ENCODE results near the gene NEURL3. TPM values are rescaled to one million over a fixed set of nuclear protein-coding genes. Genes with fewer than 3 reads are reported as not detected.
A peak's percentile ranks its signal among the peaks of the same experiment; 100 is the strongest.

Gene NEURL3
- total and polyA plus RNA-seq, 2 experiments from 2014 or later = 1.8 to 8.1 TPM

DNA sequence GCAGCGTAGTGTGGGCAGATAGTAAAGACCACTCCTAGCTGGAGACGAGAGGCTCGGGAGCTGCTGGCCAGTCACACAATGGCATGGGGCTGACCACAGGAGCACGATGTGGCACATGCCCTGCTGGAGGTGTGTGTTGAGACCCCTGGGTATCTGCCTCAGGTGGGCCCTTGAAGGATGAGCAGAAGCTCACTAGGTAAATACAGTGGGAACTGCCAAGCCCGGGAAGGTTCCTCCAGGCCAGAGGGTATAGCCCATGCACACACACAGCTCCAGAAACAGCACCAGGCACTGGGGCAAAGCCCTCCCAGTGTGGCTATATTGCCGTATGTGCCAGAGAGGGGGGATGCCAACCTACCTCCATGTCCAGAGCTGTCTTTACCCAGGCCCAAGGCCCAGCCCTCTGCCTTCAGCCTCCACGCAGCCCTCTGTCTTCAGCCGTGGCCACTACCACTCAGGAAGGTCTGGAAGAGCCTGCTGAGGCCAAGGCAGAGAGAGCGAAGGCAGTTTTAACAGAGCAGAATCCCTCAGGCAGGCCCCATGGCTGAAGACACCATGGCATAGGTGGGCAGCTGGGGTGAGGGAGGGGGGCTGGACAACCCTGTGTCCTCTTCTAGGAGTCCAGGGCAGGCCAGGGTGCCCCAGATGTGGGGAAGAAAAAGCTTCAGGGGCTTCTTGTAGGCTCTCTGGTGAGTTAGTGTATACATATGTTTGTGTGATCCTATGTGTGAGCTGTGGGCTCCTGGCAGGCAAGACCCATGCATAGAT, 24.4 kb upstream of the NEURL3 start:
- H3K4me2 ChIP-seq = no peak overlapping the region
- no peaks in the 10 kb centered on the region for H4K20me1 ChIP-seq (ENCODE audit: insufficient read depth, poor library complexity, severe bottlenecking)
- H3K4me1 ChIP-seq (ENCODE audit: insufficient read depth) = peaks cover 26% of the 10 kb centered on the region
- H3K9me2 ChIP-seq (replicated peaks; ENCODE audit: insufficient read depth) = no peaks in the 10 kb centered on the region
- TF ChIP-seq, protein P1, sequence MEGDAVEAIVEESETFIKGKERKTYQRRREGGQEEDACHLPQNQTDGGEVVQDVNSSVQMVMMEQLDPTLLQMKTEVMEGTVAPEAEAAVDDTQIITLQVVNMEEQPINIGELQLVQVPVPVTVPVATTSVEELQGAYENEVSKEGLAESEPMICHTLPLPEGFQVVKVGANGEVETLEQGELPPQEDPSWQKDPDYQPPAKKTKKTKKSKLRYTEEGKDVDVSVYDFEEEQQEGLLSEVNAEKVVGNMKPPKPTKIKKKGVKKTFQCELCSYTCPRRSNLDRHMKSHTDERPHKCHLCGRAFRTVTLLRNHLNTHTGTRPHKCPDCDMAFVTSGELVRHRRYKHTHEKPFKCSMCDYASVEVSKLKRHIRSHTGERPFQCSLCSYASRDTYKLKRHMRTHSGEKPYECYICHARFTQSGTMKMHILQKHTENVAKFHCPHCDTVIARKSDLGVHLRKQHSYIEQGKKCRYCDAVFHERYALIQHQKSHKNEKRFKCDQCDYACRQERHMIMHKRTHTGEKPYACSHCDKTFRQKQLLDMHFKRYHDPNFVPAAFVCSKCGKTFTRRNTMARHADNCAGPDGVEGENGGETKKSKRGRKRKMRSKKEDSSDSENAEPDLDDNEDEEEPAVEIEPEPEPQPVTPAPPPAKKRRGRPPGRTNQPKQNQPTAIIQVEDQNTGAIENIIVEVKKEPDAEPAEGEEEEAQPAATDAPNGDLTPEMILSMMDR (IDR thresholded peaks at IDR 0.05; ENCODE audit: poor library complexity) = no peak
- TF ChIP-seq EZH2 (IDR thresholded peaks at IDR 0.05; ENCODE audit: borderline replicate concordance) = no peak
- no peak for TF ChIP-seq EZH2phosphoT487 (IDR thresholded peaks at IDR 0.05; ENCODE audit: low read depth, severe bottlenecking, unreplicated experiment)
- WGBS (ENCODE audit: low lambda C conversion rate, missing lambda C conversion rate) = 91% methylated on average over 9 of the region's 9 CpGs
- H2AFZ ChIP-seq = no peak overlapping the region
- H3K27ac ChIP-seq = no peak overlapping the region
- H3K36me3 ChIP-seq (replicated peaks; ENCODE audit: insufficient read depth, low read depth) = no peaks in the 10 kb centered on the region
- no peak overlapping the region for H3K4me3 ChIP-seq
- H3K79me2 ChIP-seq = no peaks in the 10 kb centered on the region
- no peaks in the 10 kb centered on the region for H3K9me3 ChIP-seq (ENCODE audit: low read depth)
- DNase-seq (ENCODE audit: low spot score) = no peak
- H3K27me3 ChIP-seq = no peaks in the 10 kb centered on the region

DNA sequence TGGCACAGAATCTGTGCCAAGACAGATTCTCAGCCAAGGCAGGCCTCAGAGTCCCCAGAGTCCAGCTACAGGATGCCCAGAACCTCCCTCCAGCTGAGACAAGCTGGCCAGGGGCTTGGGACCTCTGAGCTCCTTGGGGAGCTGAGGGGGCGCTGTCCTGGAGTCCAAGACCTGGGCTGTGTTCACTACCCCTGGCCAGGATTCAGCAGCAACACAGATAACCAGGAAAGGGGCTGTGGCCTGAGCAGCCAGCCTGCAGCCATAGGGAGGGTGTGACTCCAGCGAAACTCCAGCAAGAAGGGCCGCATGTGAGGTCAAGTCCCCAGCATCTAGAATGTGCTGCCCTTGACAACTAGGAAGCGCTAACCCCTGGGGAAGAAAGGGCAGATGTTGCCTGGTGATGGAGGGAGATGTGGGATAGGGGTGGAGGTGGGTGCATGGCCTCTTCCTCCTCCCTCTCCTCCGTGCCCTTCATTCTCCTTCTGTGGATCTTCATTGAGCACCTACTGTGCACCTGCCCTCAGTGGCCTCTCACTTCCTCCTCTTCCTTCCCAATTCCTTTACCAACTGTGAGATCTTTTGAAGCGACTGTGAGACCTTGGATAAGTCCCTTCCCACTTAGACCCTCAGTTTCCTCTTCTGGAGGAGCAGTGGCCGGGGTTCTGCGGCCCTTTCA, 23.7 kb upstream of the NEURL3 start:
- Histone ChIP-seq H3K27me3 (no peaks in the 10 kb centered on the region), H3K9me2 (replicated peaks; ENCODE audit: insufficient read depth) (no peaks in the 10 kb centered on the region), H3K79me2 (no peaks in the 10 kb centered on the region), H3K4me1 (ENCODE audit: insufficient read depth) (peaks cover 25% of the 10 kb centered on the region), H4K20me1 (ENCODE audit: insufficient read depth, poor library complexity, severe bottlenecking) (no peaks in the 10 kb centered on the region), H3K36me3 (replicated peaks; ENCODE audit: insufficient read depth, low read depth) (no peaks in the 10 kb centered on the region), H3K4me3 (no peak overlapping the region), H3K9me3 (ENCODE audit: low read depth) (no peaks in the 10 kb centered on the region), H3K4me2 (peak overlapping the region; percentile 92), H2AFZ (no peak overlapping the region), H3K27ac (peak overlapping the region; percentile 72)
- no peak for DNase-seq (ENCODE audit: low spot score)
- 94% methylated on average over 8 of the region's 8 CpGs for whole genome bisulfite sequencing (ENCODE audit: low lambda C conversion rate, missing lambda C conversion rate)
- no peak for TF ChIP-seq EZH2phosphoT487 (IDR thresholded peaks at IDR 0.05; ENCODE audit: low read depth, severe bottlenecking, unreplicated experiment)
- TF ChIP-seq EZH2 (IDR thresholded peaks at IDR 0.05; ENCODE audit: borderline replicate concordance) = no peak
- TF ChIP-seq, protein P1 (IDR thresholded peaks at IDR 0.05; ENCODE audit: poor library complexity) = no peak

DNA sequence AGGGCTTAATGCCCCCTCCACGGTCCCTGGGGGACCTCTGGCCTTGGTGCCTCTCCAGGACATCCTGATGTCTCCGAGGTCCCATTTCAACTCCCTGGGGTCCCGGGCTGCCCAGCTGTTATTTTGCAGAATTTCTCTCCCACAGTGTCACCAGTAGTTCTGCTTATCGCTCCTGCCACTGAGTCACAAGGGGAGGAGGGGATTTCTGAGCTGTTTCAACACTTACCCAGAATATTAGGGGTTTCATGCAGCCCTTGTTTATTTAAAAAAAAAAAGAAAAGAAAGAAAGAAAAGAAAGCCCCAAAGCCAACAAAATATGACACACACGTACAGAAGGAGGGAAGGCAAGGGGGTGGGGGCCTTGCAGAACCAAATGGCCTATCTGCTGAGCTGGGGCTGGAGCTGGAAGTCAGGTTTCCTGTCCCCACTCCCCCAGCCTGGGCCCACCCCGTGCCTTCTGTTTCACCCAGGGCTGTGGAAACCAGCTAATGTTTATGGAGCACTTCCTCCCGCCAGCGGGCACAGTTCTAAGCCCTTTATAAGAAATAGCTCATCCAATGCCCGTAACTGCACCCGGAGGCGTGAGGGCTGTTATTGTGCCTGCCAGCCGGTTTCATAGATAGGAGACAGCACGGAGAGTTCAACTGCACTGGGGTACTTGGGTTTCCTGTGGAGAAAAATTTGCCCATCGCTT, 23.0 kb upstream of the NEURL3 start:
- Histone ChIP-seq H3K27ac (peak overlapping the region; percentile 72), H3K36me3 (replicated peaks; ENCODE audit: insufficient read depth, low read depth) (no peaks in the 10 kb centered on the region), H3K9me3 (ENCODE audit: low read depth) (no peaks in the 10 kb centered on the region), H4K20me1 (ENCODE audit: insufficient read depth, poor library complexity, severe bottlenecking) (no peaks in the 10 kb centered on the region), H3K4me1 (ENCODE audit: insufficient read depth) (peaks cover 24% of the 10 kb centered on the region), H3K9me2 (replicated peaks; ENCODE audit: insufficient read depth) (no peaks in the 10 kb centered on the region), H2AFZ (peak overlapping the region; percentile 72), H3K4me2 (peak overlapping the region; percentile 92), H3K4me3 (no peak overlapping the region), H3K27me3 (no peaks in the 10 kb centered on the region), H3K79me2 (no peaks in the 10 kb centered on the region)
- 50% methylated on average over 14 of the region's 14 CpGs for WGBS (ENCODE audit: low lambda C conversion rate, missing lambda C conversion rate)
- DNase-seq (ENCODE audit: low spot score) = no peak
- no peak for TF ChIP-seq EZH2phosphoT487 (IDR thresholded peaks at IDR 0.05; ENCODE audit: low read depth, severe bottlenecking, unreplicated experiment)
- TF ChIP-seq, protein P1 (IDR thresholded peaks at IDR 0.05; ENCODE audit: poor library complexity) = no peak
- no peak for TF ChIP-seq EZH2 (IDR thresholded peaks at IDR 0.05; ENCODE audit: borderline replicate concordance)
